ENCODE measurements around the gene ZBTB16.

- no peak for TF ChIP-seq CTCF (IDR thresholded peaks at IDR 0.05)
- no peak for TF ChIP-seq POLR2A (IDR thresholded peaks at IDR 0.05)
Observed at GRCh38 chr11:114237321-114238280, 178.1 kb downstream of the ZBTB16 start.

Data from adrenal gland (tissue), 5 donors.